HL-60 (cell line): ENCODE data around the gene MST1.

Experiments
- POLR2AphosphoS5 ChIP-seq: IDR thresholded peaks from 2 replicates; pipeline ENCODE4 v1.6.1; 2012; ENCODE audit warnings: low read depth
- TF ChIP-seq, protein P1 (sequence below): IDR thresholded peaks from 2 replicates; pipeline ENCODE4 v1.6.1; 2012; ENCODE audit warnings: low read depth; ENCODE audit not compliant: insufficient replicate concordance
- TF ChIP-seq, protein P2 (sequence below): IDR thresholded peaks from one replicate; pipeline ENCODE4 v1.5.1; 2011; ENCODE audit warnings: low read length, control low read depth, inconsistent platforms; ENCODE audit not compliant: insufficient read depth

DNA sequence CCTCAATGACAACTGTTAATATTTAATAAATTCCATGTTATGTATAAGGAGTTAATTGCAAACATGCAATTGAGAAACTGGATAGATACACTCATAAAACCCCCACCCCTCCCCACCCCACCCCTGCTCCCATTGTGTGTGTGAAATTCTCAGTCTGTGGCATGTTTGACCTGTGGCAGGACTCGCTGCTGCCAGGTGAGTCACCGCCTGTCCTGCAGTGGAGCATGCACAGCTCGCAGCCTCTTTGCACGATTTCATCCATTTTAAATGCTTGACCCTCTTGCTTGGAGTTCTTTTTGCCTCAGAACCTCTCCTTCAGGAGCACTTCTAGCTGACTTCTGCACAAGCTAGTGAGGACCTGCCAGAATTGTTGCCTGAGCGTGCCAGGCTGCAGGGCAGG is 20.4 kb downstream of the MST1 start:
- TF ChIP-seq, protein P1, sequence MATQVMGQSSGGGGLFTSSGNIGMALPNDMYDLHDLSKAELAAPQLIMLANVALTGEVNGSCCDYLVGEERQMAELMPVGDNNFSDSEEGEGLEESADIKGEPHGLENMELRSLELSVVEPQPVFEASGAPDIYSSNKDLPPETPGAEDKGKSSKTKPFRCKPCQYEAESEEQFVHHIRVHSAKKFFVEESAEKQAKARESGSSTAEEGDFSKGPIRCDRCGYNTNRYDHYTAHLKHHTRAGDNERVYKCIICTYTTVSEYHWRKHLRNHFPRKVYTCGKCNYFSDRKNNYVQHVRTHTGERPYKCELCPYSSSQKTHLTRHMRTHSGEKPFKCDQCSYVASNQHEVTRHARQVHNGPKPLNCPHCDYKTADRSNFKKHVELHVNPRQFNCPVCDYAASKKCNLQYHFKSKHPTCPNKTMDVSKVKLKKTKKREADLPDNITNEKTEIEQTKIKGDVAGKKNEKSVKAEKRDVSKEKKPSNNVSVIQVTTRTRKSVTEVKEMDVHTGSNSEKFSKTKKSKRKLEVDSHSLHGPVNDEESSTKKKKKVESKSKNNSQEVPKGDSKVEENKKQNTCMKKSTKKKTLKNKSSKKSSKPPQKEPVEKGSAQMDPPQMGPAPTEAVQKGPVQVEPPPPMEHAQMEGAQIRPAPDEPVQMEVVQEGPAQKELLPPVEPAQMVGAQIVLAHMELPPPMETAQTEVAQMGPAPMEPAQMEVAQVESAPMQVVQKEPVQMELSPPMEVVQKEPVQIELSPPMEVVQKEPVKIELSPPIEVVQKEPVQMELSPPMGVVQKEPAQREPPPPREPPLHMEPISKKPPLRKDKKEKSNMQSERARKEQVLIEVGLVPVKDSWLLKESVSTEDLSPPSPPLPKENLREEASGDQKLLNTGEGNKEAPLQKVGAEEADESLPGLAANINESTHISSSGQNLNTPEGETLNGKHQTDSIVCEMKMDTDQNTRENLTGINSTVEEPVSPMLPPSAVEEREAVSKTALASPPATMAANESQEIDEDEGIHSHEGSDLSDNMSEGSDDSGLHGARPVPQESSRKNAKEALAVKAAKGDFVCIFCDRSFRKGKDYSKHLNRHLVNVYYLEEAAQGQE, result no peak
- TF ChIP-seq, protein P2, sequence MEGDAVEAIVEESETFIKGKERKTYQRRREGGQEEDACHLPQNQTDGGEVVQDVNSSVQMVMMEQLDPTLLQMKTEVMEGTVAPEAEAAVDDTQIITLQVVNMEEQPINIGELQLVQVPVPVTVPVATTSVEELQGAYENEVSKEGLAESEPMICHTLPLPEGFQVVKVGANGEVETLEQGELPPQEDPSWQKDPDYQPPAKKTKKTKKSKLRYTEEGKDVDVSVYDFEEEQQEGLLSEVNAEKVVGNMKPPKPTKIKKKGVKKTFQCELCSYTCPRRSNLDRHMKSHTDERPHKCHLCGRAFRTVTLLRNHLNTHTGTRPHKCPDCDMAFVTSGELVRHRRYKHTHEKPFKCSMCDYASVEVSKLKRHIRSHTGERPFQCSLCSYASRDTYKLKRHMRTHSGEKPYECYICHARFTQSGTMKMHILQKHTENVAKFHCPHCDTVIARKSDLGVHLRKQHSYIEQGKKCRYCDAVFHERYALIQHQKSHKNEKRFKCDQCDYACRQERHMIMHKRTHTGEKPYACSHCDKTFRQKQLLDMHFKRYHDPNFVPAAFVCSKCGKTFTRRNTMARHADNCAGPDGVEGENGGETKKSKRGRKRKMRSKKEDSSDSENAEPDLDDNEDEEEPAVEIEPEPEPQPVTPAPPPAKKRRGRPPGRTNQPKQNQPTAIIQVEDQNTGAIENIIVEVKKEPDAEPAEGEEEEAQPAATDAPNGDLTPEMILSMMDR, result no peak
- no peak for TF ChIP-seq POLR2AphosphoS5
